ENCODE data around the gene STAT2. TPM values are rescaled to one million over a fixed set of nuclear protein-coding genes. Genes with fewer than 3 reads are reported as not detected.
"Not testable (repeated sequence)": the region's sequence is repeated elsewhere in the genome, so short reads cannot be mapped to it uniquely, and the experiment has no call there.

Gene STAT2
- total RNA-seq, 2 experiments from 2014 or later, result 391 to 398 TPM

DNA sequence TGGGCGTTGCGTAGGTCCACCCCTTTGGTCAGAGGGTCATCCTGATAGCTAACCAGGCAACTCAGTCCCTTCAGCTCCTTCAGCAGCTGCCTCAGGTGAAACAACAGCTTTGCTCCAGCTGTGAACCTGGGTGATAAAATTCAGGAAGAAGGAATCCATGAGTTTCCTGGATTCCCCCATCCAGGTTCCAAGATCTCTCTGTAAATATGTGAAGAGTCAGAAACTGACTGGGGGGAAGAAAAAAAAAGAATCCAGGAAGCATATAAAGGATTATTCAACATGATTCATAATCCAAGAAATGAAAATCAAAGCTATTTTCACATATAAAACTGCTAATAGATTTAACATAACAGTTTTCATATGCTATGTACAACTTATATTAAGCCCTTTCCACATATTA lies 8.6 kb downstream of the STAT2 start:
- no peaks in the 10 kb centered on the region for H3K27me3 Mint-ChIP-seq
- no peaks in the 10 kb centered on the region for H3K9me3 Mint-ChIP-seq
- no peak for DNase-seq
- H3K4me3 Mint-ChIP-seq, result no peak overlapping the region
- POLR2A ChIA-PET, result interaction anchor here (0.6 to 1.2 kb wide), 2 partner anchors 13 to 117 kb away, joined by 3 to 4 read pairs; partner anchors contain the start of gene IL23A
- CTCF ChIA-PET, result interaction anchor here (0.5 to 3.5 kb wide), 10 partner anchors 9 to 113 kb away, joined by 3 to 21 read pairs (median 3); partner anchors contain the start of genes ANKRD52, IL23A and STAT2
- H3K4me1 Mint-ChIP-seq, result peaks cover 8% of the 10 kb centered on the region
- H3K27ac Mint-ChIP-seq, result no peak overlapping the region
- H3K36me3 Mint-ChIP-seq (ENCODE audit: low read depth), result peaks cover 71% of the 10 kb centered on the region

- H3K36me3 Mint-ChIP-seq (ENCODE audit: low read depth), result peaks cover 71% of the 10 kb centered on the region
- H3K4me3 Mint-ChIP-seq, result no peak overlapping the region
- no peaks in the 10 kb centered on the region for H3K9me3 Mint-ChIP-seq
- H3K27ac Mint-ChIP-seq, result no peak overlapping the region
- no peak for DNase-seq
- POLR2A ChIA-PET, result interaction anchor here (1.2 kb wide), 1 partner anchor 12 kb away, joined by 3 read pairs; the partner anchor contains the start of gene IL23A
- no peaks in the 10 kb centered on the region for H3K27me3 Mint-ChIP-seq
- CTCF ChIA-PET, result interaction anchor here (0.6 to 3.5 kb wide), 8 partner anchors 8 to 92 kb away, joined by 3 to 21 read pairs (median 3); partner anchors contain the start of genes ANKRD52, IL23A and STAT2
- H3K4me1 Mint-ChIP-seq, result peaks cover 4% of the 10 kb centered on the region
These were observed 9.2 kb downstream of the STAT2 start for GRCh38 chr12:56350662-56351061.

DNA sequence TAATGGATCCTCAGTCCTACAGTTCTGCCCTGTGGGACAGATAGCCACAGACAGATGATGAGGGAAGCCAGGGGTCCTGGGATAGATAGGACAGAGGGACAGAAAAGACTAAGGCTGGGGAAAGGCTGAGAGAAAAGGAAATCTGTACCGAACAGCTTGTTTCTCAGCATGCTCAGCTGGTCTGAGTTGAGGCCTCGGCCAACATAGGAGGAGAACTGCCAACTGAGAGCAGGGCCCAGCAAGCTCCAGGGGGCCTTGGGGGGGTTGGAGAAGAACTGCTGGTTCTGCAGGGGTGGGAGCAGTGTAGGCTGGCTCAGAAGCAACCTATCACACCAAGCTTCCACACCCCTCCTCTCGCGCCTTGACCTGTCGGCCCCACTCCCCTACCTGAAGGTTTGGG lies 11.1 kb downstream of the STAT2 start:
- CTCF ChIA-PET, result interaction anchor here (0.6 to 3.5 kb wide), 3 partner anchors 11 to 321 kb away, joined by 4 to 21 read pairs (median 5); partner anchors contain the start of genes CNPY2 and STAT2
- Mint-ChIP-seq H3K27me3 (no peaks in the 10 kb centered on the region), H3K36me3 (ENCODE audit: low read depth) (peaks cover 67% of the 10 kb centered on the region), H3K27ac (no peak overlapping the region), H3K9me3 (no peaks in the 10 kb centered on the region), H3K4me3 (no peak overlapping the region), H3K4me1 (peaks cover 3% of the 10 kb centered on the region)
- POLR2A ChIA-PET, result interaction anchor here (1.1 kb wide), 1 partner anchor 24 kb away, joined by 3 read pairs; no protein-coding TSS in a partner anchor
- no peak for DNase-seq

GRCh38 chr12:56347255-56347654 lies 12.7 kb downstream of the STAT2 start:
- peaks cover 77% of the 10 kb centered on the region for H3K36me3 Mint-ChIP-seq (ENCODE audit: low read depth)

DNA sequence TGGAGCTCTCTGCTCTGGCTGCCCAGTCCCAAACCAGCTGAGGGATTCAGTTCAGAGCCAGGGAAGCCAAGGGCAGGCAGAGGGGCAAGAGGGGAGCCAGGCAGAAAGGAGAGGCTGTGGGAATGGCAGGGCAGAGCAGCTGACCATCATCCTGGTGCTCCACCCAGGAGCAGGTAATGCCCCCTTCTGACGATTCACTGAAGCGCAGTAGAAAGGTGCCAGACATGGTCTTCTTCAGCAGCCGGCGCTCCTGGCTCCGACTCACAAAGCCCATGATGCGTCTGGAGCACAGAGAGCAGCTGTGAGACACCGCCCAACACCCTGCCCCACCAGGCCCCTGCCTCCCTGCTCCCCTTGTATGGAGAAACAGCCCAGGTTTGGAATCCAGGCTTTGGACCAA lies 13.2 kb downstream of the STAT2 start:
- ChIA-PET CTCF (interaction anchor here (0.9 to 4.6 kb wide), 6 partner anchors 9 to 312 kb away, joined by 3 to 26 read pairs (median 4); partner anchors contain the start of genes IL23A, SMARCC2 and STAT2), POLR2A (interaction anchor here (0.5 to 1.0 kb wide), 3 partner anchors 31 to 1501 kb away, joined by 3 to 13 read pairs (median 3); partner anchors contain the start of gene CNPY2)
- DNase-seq, result no peak
- Mint-ChIP-seq H3K4me1 (peaks cover 5% of the 10 kb centered on the region), H3K27ac (no peak overlapping the region), H3K27me3 (no peaks in the 10 kb centered on the region), H3K36me3 (ENCODE audit: low read depth) (peaks cover 79% of the 10 kb centered on the region), H3K4me3 (no peak overlapping the region), H3K9me3 (no peaks in the 10 kb centered on the region)

More at GRCh38 chr12:56347255-56347654, 12.7 kb downstream of the STAT2 start:
- not testable (repeated sequence) for H3K27me3 Mint-ChIP-seq, H3K4me3 Mint-ChIP-seq, H3K4me1 Mint-ChIP-seq, DNase-seq, H3K27ac Mint-ChIP-seq, H3K9me3 Mint-ChIP-seq
- CTCF ChIA-PET, result interaction anchor here (1.3 to 4.6 kb wide), 4 partner anchors 9 to 158 kb away, joined by 4 to 26 read pairs (median 4); partner anchors contain the start of genes IL23A, SMARCC2 and STAT2
- POLR2A ChIA-PET, result interaction anchor here (1.0 kb wide), 1 partner anchor 31 kb away, joined by 3 read pairs; the partner anchor contains the start of gene CNPY2

DNA sequence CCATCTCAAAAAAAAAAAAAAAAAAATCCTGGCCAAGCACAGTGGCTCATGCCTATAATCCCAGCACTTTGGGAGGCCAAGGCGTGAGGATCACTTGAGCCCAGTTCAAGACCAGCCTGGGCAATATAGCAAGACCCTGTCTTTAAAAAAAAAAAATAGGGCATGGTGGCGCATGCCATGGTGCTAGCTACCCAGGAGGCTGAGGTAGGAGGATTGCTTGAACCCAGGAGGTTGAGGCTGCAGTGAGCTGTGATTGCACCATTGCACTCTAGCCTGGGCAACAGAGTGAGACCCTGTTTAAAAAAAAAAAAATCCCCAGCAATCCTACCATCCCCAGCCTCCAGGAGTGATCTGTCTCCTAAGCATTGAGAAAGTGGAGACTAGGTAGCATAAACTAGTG lies 17.6 kb downstream of the STAT2 start:
- POLR2A ChIA-PET, H3K9me3 Mint-ChIP-seq, H3K27ac Mint-ChIP-seq, H3K27me3 Mint-ChIP-seq, DNase-seq, H3K4me3 Mint-ChIP-seq: not testable (repeated sequence)
- CTCF ChIA-PET, result interaction anchor here (0.6 to 1.3 kb wide), 7 partner anchors 9 to 1198 kb away, joined by 3 to 5 read pairs (median 3); no protein-coding TSS in a partner anchor
- peaks cover 64% of the 10 kb centered on the region for H3K36me3 Mint-ChIP-seq (ENCODE audit: low read depth)
- peaks cover 39% of the 10 kb centered on the region for H3K4me1 Mint-ChIP-seq

GRCh38 chr12:56341616-56342015 lies 18.3 kb downstream of the STAT2 start:
- no peaks in the 10 kb centered on the region for H3K27me3 Mint-ChIP-seq
- ChIA-PET POLR2A (no interaction called here), CTCF (interaction anchor here (0.7 to 1.3 kb wide), 4 partner anchors 9 to 50 kb away, joined by 3 to 4 read pairs (median 3); no protein-coding TSS in a partner anchor)
- no peaks in the 10 kb centered on the region for H3K9me3 Mint-ChIP-seq
- H3K27ac Mint-ChIP-seq, result no peak overlapping the region
- peaks cover 58% of the 10 kb centered on the region for H3K36me3 Mint-ChIP-seq (ENCODE audit: low read depth)
- no peak for DNase-seq
- H3K4me3 Mint-ChIP-seq, result no peak overlapping the region
- H3K4me1 Mint-ChIP-seq, result peaks cover 41% of the 10 kb centered on the region

- Mint-ChIP-seq H3K27ac (peak overlapping the region; percentile 97), H3K4me1 (peaks cover 53% of the 10 kb centered on the region), H3K9me3 (no peaks in the 10 kb centered on the region), H3K27me3 (no peaks in the 10 kb centered on the region), H3K36me3 (ENCODE audit: low read depth) (peaks cover 41% of the 10 kb centered on the region), H3K4me3 (peak overlapping the region; percentile 73)
- ChIA-PET POLR2A (interaction anchor here (0.6 to 1.0 kb wide), 2 partner anchors 18 to 19 kb away, joined by 3 to 10 read pairs; no protein-coding TSS in a partner anchor), CTCF (interaction anchor here (0.6 to 2.6 kb wide), 7 partner anchors 10 to 188 kb away, joined by 3 to 11 read pairs (median 4); partner anchors contain the start of genes CNPY2 and SMARCC2)
- DNase-seq, result no peak
These were observed 20.8 kb downstream of the STAT2 start for GRCh38 chr12:56339158-56339422.

- POLR2A ChIA-PET, result interaction anchor here (0.6 to 1.6 kb wide), 6 partner anchors 12 to 433 kb away, joined by 3 to 10 read pairs (median 3); partner anchors contain the start of gene STAT2
- Mint-ChIP-seq H3K27me3 (no peaks in the 10 kb centered on the region), H3K36me3 (ENCODE audit: low read depth) (peaks cover 36% of the 10 kb centered on the region), H3K9me3 (no peaks in the 10 kb centered on the region), H3K4me3 (peak within 1 kb of the TSS; percentile 73), H3K4me1 (peaks cover 53% of the 10 kb centered on the region), H3K27ac (peak within 1 kb of the TSS; percentile 97)
- CTCF ChIA-PET, result interaction anchor here (0.5 to 2.6 kb wide), 12 partner anchors 9 to 914 kb away, joined by 3 to 11 read pairs (median 4); partner anchors contain the start of genes ANKRD52, CNPY2 and SMARCC2
- DNase-seq, result peak; percentile 83
These were observed 21.4 kb downstream of the STAT2 start, which contains the start of gene IL23A for GRCh38 chr12:56338308-56339157. Gene IL23A (plus strand): TSS chr12:56338884. CDS start chr12:56339045, 161 bp downstream.

- Mint-ChIP-seq H3K36me3 (ENCODE audit: low read depth) (peaks cover 30% of the 10 kb centered on the region), H3K4me3 (no peak overlapping the region), H3K4me1 (peaks cover 58% of the 10 kb centered on the region), H3K9me3 (no peaks in the 10 kb centered on the region), H3K27me3 (no peaks in the 10 kb centered on the region), H3K27ac (peak overlapping the region; percentile 97)
- no peak for DNase-seq
- ChIA-PET CTCF (interaction anchor here (0.7 to 2.6 kb wide), 7 partner anchors 9 to 187 kb away, joined by 3 to 11 read pairs (median 5); partner anchors contain the start of gene ANKRD52), POLR2A (interaction anchor here (0.6 to 1.6 kb wide), 4 partner anchors 13 to 433 kb away, joined by 3 to 5 read pairs (median 3); partner anchors contain the start of gene STAT2)
These were observed 22.1 kb downstream of the STAT2 start for GRCh38 chr12:56337753-56338251.

- peak overlapping the region; percentile 79 for H3K27ac Mint-ChIP-seq
- H3K27me3 Mint-ChIP-seq, result no peaks in the 10 kb centered on the region
- no peak overlapping the region for H3K4me3 Mint-ChIP-seq
- H3K4me1 Mint-ChIP-seq, result peaks cover 62% of the 10 kb centered on the region
- no peak for DNase-seq
- ChIA-PET POLR2A (no interaction called here), CTCF (interaction anchor here (1.3 to 2.6 kb wide), 3 partner anchors 10 to 21 kb away, joined by 3 to 11 read pairs (median 5); partner anchors contain the start of gene CNPY2)
- peaks cover 22% of the 10 kb centered on the region for H3K36me3 Mint-ChIP-seq (ENCODE audit: low read depth)
- no peaks in the 10 kb centered on the region for H3K9me3 Mint-ChIP-seq
These were observed 23.3 kb downstream of the STAT2 start for GRCh38 chr12:56336361-56337167.
